K562 (cell line): ENCODE results near the gene MED28. TPM values are rescaled to one million over a fixed set of nuclear protein-coding genes. Genes with fewer than 3 reads are reported as not detected.

Experiments
- ADNP ChIP-seq: fragments of 200-800 bp; sonication (Bioruptor generic); IDR thresholded peaks from 2 replicates; pipeline ENCODE4 v1.6.1; 2016; ENCODE audit warnings: missing genetic modification characterization, missing compliant biosample characterization
- CC2D1A ChIP-seq: fragments of 450-650 bp; IDR thresholded peaks from 2 replicates; pipeline ENCODE4 v1.6.1; 2017; ENCODE audit warnings: mild to moderate bottlenecking
- CCNT2 ChIP-seq: IDR thresholded peaks from 2 replicates; pipeline ENCODE4 v1.6.1; 2011; ENCODE audit warnings: borderline replicate concordance, low read depth, mild to moderate bottlenecking, moderate library complexity, mixed read lengths, low read length; ENCODE audit not compliant: insufficient read length; ENCODE audit errors: extremely low read depth
- ETV5 ChIP-seq: sonication (generic); formaldehyde crosslinking; IDR thresholded peaks from 2 replicates; pipeline ENCODE4 v1.4.0; 2020; ENCODE audit warnings: low read depth, mild to moderate bottlenecking, missing genetic modification reagents
- GABPA ChIP-seq: fragments of 200-800 bp; sonication (Bioruptor generic); conservative IDR thresholded peaks from 2 replicates; pipeline ENCODE4 v1.6.1; 2016; ENCODE audit warnings: low read depth, missing genetic modification characterization, missing compliant biosample characterization
- KLF1 ChIP-seq: fragments of 450-650 bp; IDR thresholded peaks from 2 replicates; pipeline ENCODE4 v1.6.1; 2016; ENCODE audit warnings: missing genetic modification characterization, missing compliant biosample characterization
- NCOR1 ChIP-seq: fragments of 450-650 bp; IDR thresholded peaks from 2 replicates; pipeline ENCODE4 v1.6.1; 2016; ENCODE audit warnings: mild to moderate bottlenecking, moderate library complexity
- RB1 ChIP-seq: fragments of 450-650 bp; IDR thresholded peaks from 2 replicates; pipeline ENCODE4 v1.6.1; 2017; ENCODE audit warnings: low read depth, mild to moderate bottlenecking
- RBM39 ChIP-seq: fragments of 200-400 bp; formaldehyde crosslinking; optimal IDR thresholded peaks from 2 replicates; pipeline ENCODE3; 2018; ENCODE audit warnings: low read depth, low read length
- REST ChIP-seq, 2 experiments: fragments of 450-650 bp; formaldehyde crosslinking in 1 of 2; IDR thresholded peaks; 2 replicates each; pipeline versions ENCODE4 v1.4.0 to v1.6.1; 2014 to 2020; ENCODE audit warnings: mild to moderate bottlenecking in 2 of 2, borderline replicate concordance in 1 of 2, low read depth in 1 of 2
- SMC3 ChIP-seq: conservative IDR thresholded peaks from 2 replicates; pipeline ENCODE4 v1.6.1; 2011; ENCODE audit warnings: low read depth, low read length, improper control_type of control experiment; ENCODE audit not compliant: insufficient read depth
- SUPT5H ChIP-seq: fragments of 450-650 bp; IDR thresholded peaks from 2 replicates; pipeline ENCODE4 v1.6.1; 2016
- ZMIZ1 ChIP-seq, 2 experiments: fragments of 150-350 bp in 1 of 2; IDR thresholded peaks; 2 replicates each; pipeline ENCODE4 v1.6.1; 2012 to 2016; ENCODE audit warnings: low read depth in 2 of 2, low read length in 2 of 2, mild to moderate bottlenecking in 1 of 2, moderate library complexity in 1 of 2
- ZNF384 ChIP-seq: IDR thresholded peaks from 2 replicates; pipeline ENCODE4 v1.6.1; 2012; ENCODE audit warnings: low read depth, low read length, improper control_type of control experiment
- polyA plus RNA-seq, 8 experiments: library from polyadenylated mRNA; depleted of rRNA in 4 of 8; stranded (reverse) in 5 of 8; unstranded in 3 of 8; fragments of >200 nt; fragmentation: Nextera tagmentation in 2 of 8; fragmentation: Illumina TruSeq in 1 of 8; extraction: Ambion mirVana in 2 of 8; extraction: Trizol in 1 of 8; gene quantifications; 2 replicates each; pipeline versions ENCODE4 v1.2.1 to v1.2.3, GENCODE V29; 2011 to 2014; ENCODE audit warnings: inconsistent platforms in 1 of 8, missing spikeins in 1 of 8
- total RNA-seq, 7 experiments: library from RNA; depleted of rRNA in 6 of 7; stranded (reverse); fragments of >200 nt in 6 of 7; fragmentation: Illumina TruSeq in 2 of 7; extraction: Trizol in 2 of 7; gene quantifications; 2 replicates each; pipeline versions ENCODE4 v1.2.1 to v1.2.3, GENCODE V29; 2011 to 2021; ENCODE audit warnings: low replicate concordance in 1 of 7

The MED28 gene
- total and polyA plus RNA-seq, 9 of the 15 experiments (the other 6 are each of a cell fraction or from before 2014, with no cell fraction given): 15.5 to 93.8 (median 50.5) TPM

GRCh38 chr4:17636696-17637622 lies 22.5 kb downstream of the MED28 start (continued):
- 0 out of 2 replicates have a peak, but pooled peaks have one; percentile 7 for TF ChIP-seq NCOR1
- TF ChIP-seq RB1: peak; percentile 52; the same call in 1 of the 2 replicates
- TF ChIP-seq GABPA (tag): no peak
- TF ChIP-seq RBM39: no peak
- no peak for TF ChIP-seq ZMIZ1 (IDR thresholded peaks at IDR 0.05; ENCODE audit: low read depth in 2 of 2, low read length in 2 of 2)
- peak; percentile 73 for TF ChIP-seq REST (IDR thresholded peaks at IDR 0.05; ENCODE audit: borderline replicate concordance)
- no peak for TF ChIP-seq REST (CRISPR knock-in tag; IDR thresholded peaks at IDR 0.05; ENCODE audit: low read depth)
- TF ChIP-seq CC2D1A: no peak
- TF ChIP-seq KLF1 (tag): no peak
- peak; percentile 25 for TF ChIP-seq CCNT2
- no peak for TF ChIP-seq ADNP
- peak; percentile 42; the same call in 1 of the 2 replicates for TF ChIP-seq SUPT5H
- TF ChIP-seq ZNF384: peak; percentile 95
- no peak for TF ChIP-seq ETV5 (CRISPR knock-in tag)
- TF ChIP-seq SMC3: peak; percentile 58
